H54 (cell line): ENCODE data around the gene MREG.

Source experiments
- DNase-seq: peaks from one replicate; pipeline ENCODE4 v3.0.0; 2011; ENCODE audit warnings: low spot score, mixed read lengths; ENCODE audit not compliant: insufficient read length
- FAIRE-seq: peaks from 3 replicates; lab custom pipeline; 2011; peaks lifted over from hg19 to GRCh38; lab: Jason Lieb, UNC
- POLR2A ChIP-seq: IDR thresholded peaks from 2 replicates; pipeline ENCODE4 v1.6.1; 2011; ENCODE audit warnings: low read depth, mild to moderate bottlenecking, low read length

MREG gene

DNA sequence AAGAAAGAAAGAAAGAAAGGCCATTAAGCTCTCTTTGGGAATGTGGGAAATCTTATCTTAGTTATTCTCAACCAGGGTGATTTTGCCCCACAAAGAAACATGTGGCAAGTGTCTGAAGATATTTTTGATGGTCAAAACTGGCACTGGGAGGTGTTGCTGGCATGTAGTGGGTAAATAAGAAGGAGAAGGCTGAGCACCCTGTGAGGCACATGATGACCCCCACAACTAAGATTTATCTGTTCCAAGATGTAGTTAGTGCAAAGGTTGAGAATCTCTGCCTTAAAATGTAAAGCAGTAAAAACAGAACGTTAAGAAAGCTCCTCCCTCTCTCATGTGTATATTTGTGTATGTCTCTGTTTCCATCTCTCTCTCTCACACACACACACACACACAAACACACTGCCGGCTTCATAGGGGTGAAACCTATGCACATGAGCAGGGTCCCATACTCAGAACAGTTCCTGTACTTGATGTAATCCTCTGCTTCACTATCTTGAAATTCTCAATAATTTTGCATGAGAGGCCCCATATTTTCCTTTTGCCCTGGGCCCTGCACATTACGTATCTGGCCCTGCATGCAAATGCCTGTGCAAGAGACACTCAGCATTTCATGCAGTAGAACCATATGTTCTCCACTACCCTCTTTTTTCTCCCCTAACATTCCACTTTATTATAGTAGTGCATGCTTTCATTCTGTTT is 94.3 kb downstream of the MREG start:
- no peak for FAIRE-seq
- no peak for DNase-seq
- no peak for TF ChIP-seq POLR2A

DNA sequence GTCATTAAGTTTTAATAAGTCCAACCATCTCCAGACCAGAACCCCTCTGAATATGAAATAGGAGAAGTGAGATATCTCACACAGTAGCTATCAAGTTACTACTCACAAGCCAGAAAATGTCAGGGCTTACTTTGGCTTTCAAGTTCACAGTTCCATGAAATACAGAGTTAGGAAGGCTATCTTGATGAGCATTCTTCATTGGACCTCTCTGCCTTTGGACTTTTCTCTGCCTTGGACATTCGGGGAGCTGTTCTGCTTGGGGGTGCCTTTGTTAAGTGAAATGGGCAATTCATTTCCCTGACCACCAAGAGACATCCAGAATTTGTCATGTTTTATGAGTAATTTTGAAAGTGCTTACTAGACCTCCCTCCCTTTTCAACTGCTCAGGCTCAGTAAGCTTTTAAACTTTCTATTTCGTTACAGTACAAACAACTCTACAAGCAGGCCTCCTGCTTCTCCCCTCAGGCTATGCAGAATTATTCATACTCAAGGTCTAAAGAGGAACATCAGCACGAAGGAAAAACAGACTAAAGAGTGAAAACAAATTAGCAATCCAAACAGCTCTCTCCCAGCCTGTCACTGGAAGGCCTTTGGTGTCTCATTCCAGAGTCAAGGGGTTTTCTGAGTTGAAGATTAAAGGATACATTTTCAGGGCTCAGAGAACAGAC is 95.3 kb downstream of the MREG start:
- DNase-seq (no peak), FAIRE-seq (no peak)
- no peak for TF ChIP-seq POLR2A

DNA sequence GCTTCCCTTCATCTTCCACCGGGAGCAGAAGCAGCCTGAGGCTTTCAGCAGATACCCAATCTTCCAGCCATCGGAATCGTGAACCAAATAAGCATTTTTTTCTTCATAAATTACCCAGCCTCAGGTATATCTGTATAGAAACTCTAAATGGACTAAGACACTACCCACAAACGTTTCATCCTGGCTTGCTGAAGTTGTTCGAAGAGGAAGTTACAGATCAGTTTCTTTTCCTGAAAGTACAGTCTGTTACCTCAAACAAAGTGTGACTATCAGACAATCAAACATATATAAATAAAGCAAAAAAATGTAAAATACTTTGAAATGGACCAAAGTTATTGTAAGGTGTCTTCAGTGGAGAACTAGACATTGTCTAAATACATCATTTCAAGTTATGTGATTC is 97.9 kb downstream of the MREG start:
- no peak for TF ChIP-seq POLR2A
- DNase-seq (no peak), FAIRE-seq (no peak)

DNA sequence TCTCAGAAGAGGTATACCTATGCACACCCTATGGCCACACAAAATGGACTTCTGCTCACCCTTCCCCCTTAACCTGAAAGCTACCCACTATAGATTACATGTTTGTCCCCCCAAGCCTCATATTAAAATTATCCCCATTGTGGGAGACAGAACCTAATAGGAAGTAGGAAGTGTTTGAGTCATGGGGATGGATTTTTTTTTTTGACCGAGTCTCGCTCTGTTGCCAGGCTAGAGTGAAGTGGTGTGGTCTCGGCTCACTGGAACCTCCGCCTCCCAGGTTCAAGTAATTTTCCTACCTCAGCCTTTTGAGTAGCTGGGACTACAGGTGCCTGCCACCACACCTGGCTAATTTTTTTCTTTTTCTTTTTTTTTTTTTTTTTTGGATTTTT is 98.6 kb downstream of the MREG start:
- FAIRE-seq = no peak
- no peak for DNase-seq
- no peak for TF ChIP-seq POLR2A

DNA sequence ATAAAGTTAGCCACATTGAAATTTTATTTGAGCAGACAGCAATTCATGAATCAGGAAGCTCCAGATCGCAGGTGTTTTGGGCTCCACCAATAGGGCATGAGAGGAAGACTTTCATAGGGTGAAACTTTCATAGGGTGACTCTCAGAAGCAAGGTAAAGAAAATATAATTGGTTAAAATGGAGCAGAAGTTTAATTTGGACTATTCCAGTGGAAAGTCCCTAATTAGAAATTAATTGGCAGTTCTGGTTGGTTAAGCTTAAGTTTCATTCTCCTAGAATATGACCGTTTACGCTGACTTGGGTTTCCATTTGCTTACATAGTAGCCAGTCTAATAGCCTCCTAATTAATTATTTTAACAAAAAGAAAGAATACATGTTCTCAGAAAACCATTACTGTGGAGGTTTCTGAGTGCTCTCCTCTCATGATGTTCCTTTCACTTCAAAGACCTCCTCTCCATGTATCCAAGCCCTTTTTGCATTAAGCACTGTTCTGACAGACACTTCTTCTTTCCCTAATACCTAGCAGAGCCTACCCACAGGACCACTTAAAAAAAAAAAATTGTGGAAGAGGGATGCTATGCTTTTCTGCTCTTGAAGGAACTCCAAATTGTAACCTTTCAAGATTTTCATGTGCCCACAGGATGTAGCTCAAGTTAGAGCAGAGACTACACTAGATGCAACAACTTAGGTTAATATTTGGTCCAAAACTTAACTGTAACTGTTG is 99.1 kb downstream of the MREG start:
- DNase-seq (no peak), FAIRE-seq (no peak)
- no peak for TF ChIP-seq POLR2A

DNA sequence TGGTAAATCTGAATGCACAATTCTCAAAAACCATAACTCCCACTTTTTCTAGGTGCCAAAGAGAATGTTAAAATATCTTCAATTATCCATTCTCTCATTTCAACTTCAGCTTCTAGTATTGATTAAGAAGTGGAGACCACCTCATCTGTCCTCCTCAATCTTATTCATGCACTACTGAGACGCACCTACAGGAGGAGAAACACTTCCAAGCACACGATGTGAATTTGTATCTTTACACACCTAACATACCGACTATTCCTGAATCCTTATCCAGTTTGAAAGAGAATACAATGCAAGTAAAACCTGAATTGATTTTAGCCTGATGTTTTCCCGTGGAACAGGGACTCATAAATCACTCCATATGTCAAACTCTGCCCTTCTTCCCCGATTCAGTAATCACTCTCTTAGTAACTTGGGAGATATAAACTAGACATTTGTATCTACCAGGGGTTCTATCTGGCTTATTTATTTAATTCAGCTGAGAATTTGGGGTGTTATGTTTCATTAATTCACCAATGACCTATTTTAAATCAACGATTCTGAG is 101.0 kb downstream of the MREG start:
- DNase-seq (no peak), FAIRE-seq (peak; percentile 6)
- TF ChIP-seq POLR2A = no peak

DNA sequence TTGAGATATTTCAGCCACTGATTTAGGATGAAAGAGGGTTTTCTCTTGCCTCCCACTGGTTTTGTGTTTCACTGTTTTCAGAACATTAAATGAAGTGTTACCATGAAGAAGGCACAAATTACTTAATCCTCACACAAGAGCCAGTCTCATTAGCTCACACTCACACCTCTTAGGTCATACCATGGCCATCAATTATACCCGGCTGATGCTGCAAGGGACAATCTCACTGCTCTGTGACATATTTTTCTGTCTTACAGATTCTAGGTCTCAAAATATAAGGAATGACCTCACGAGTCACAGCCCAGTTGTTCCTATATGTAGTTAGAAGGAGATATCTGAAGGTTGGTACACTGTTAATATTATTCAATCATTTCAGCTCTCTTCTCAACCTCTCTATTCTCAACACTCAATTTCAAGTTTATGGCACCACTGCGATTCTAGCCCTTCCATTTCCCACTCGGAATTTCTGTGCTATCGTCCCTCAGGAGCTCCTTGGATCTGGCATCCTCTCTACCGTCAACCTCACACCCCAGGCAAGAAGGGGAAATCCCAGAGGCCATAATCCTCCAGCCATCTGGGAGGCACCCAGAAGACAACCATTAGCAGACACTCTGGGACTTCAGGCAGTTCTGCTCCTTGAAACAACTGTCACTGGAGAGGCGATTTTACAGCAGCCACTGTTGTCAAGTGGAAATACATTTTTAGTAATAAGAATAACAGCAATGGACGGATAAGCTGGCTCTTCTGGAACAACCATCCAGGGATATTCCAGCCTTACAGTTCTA is 101.9 kb downstream of the MREG start:
- DNase-seq (no peak), FAIRE-seq (no peak)
- TF ChIP-seq POLR2A = no peak

DNA sequence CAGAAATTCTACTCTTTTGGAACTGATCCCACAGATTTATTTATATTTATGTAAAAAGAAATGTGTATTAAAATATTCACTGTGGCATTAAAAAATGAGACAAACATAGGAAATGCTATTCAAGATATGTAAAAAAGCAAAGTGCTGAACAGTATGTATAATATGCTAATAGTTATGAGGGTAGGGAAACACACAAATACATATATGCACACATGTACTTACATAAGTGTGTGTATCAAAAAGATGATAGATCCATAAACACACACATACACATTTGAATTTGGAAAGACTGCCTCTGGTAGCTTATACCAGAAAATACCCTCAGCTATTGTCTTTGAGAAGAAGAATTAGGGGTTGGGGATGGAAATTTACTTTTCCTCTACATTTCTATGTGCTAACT is 103.2 kb downstream of the MREG start:
- TF ChIP-seq POLR2A = no peak
- no peak for FAIRE-seq

DNA sequence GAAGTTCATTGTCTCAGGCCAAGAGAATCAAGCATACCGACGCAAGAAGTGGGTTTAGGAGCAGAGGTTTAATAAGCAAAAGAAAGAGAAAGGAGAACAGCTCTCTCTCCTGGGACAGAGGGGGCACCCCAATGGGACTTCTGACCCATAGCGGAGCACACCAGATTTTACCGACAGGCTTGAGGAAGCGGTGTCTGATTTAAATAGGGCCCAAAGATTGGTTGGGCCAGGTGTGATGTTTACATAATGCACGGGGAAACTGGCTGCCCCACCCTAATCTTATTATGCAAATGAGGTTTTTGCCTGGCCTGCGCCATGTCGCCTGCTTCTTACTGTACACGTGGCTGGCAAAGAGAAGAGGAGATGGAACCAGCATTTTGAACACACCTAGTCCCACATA is 106.2 kb downstream of the MREG start:
- FAIRE-seq (no peak), DNase-seq (no peak)
- no peak for TF ChIP-seq POLR2A

More for the DNA sequence above, 103.2 kb downstream of the MREG start:
- no peak for DNase-seq

DNA sequence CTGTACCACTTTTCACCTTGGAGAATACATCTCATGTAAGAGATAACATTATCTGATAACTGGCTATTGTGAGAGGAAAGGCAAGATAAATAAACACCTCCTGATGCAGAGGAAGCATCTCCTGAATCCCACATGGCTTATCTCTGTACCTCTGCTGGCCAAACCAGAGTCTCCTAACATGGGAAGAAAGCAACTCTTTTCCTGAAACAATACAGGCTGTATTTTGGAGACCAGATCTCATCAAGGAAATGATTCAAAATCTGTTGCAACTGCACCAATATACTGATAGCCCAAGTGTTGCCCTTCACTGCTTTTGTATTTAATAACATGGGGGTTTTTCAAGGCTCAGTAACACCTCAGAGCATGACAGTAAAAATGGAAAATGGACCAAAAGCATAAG is 106.9 kb downstream of the MREG start:
- TF ChIP-seq POLR2A = no peak
- no peak for DNase-seq
- no peak for FAIRE-seq

DNA sequence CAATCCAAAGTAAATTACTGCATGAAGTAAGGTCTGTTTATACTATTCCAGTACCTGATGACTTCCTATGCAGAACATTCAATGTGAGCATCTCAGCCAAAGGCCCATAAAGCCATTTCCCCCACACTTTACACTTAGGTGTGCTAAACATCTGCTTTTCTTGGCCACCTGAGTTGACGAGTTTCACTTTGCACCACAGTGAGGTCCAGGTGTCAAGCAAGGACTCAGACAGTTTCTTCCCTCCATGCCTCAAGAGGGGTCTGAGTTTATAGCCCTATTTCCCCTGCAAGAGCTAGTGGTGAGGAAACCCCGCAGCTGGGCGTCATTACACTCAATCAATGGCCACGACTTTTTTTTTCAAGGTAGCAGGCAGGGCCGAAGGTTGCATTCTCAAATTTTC is 107.7 kb downstream of the MREG start:
- DNase-seq = no peak
- no peak for FAIRE-seq
- TF ChIP-seq POLR2A = no peak

DNA sequence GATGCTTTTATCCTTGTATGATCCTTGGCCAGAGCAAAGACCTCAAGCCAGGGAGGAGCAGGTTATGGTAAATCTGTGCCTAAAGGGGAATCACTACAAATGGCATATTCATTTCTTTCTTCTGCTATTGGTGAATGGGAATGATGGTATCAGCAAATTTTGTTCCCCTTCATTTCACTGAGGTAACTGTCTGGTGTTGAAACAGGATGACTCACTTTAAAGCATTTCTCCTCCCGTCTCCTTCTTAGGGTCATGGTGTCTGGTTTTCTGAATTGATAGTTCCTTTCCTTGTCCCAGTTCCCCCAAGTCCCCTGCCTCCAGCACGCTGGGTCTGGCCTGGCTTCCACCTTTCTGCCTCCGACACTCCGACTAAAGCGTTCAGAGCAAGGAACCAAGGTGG is 109.2 kb downstream of the MREG start:
- TF ChIP-seq POLR2A = no peak
- FAIRE-seq (no peak), DNase-seq (no peak)

DNA sequence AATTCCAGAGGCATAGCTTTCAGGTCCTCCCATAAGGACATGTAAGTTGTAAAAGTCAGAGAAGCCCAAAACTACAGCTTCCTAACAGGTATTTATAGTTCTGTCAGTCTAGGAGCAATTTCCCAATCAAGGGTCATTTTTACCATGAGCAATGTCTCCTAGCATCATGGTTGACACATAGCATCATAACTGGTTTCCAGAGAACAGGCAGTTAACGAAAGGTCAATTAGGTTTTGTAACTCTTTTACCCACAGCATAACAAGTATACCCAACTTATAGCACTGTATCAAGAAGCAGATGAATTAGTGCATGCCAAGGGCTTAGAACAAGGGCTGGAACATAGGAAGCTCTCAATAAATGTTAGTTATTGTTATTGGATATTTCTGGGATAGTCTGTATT is 110.1 kb downstream of the MREG start:
- DNase-seq (no peak), FAIRE-seq (no peak)
- TF ChIP-seq POLR2A = no peak
